ENCODE measurements around the gene MYO3B. TPM values are rescaled to one million over a fixed set of nuclear protein-coding genes. Genes with fewer than 3 reads are reported as not detected.

Gene MYO3B
- polyA plus RNA-seq, 12 donors: 0.07 to 3.2 (median 0.23) TPM; not detected in 2

DNA sequence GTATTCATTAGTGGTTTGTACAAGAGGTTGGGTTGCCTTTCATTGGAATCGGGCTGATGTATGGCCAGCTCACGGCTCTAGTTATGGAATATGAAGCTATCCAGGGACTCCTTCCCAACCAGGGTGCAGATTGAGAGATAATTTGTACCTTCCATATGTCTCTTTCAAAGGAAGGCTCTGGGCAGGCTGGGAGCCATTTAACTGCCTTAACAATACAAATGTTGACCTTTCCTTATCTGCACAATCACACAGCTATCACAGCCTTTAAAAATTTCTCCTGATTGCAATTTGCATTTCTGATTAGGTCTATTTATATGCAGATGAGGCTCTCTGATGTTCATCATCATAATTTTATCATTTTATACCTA lies 58.7 kb downstream of the MYO3B start:
- DNase-seq: no peak

DNA sequence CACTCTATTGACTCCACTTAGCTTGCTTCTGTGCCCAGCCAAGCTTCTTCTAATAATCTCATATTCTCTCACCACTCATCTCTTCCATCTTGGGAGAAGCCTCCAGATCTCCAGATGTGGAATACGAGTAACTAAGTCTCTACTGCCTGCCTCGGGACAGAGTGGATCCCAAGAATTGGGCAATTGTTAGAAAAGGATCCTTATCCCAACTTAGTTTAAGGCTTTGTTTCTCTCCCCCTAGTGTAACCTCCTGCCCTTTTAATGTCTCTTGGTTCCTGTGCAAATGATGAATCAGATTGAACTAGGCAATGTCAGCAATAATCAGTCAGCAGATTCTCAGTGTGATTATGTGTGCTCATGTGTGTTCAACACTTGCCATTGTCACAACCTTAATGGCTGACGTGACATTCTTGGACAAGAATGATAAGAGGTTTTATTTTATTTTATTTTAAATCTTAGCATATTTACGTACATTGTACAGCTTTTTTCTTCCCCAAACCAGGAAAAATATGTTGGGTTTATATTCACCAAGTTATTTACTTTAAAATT lies 59.7 kb downstream of the MYO3B start:
- DNase-seq: no peak

- no peak for DNase-seq
Observed at GRCh38 chr2:170238776-170239175, 60.8 kb downstream of the MYO3B start.

- no peak for DNase-seq
Observed at GRCh38 chr2:170240629-170241028, 62.7 kb downstream of the MYO3B start.

GRCh38 chr2:170241756-170242155 lies 63.8 kb downstream of the MYO3B start:
- no peak for DNase-seq

DNA sequence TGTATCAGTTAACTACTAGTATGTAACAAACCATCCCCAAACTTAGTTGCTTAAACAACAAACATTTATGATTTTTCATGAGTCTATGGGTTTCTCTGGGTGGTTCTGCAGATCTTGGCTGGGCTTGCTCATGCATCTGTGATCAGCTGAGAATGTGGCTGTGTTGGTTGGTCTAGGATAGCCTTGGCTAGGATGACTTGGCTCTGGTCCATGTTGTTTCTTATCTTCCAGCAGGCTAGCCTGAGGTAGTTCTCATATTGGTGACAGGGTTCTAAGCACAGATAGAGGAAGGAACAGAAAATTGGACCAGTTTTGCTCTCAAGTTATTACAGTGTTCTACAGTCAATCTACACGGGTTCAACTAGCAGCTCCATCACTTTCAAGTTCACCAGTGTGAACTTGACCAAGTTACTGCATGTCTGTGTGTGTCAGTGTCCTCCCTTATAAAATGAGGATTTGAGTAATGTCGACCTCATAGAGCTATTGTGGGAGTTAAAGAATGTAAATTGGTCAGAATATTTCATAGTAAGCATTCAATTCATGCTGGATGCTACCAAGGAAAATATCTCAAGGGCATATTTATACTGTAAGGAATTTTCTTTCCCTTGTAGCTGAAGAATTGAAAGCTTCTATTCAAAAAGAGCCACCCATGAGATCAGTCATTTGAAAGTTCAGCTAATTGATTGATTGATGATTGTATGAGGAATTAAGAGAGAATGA lies 65.3 kb downstream of the MYO3B start:
- DNase-seq: no peak

DNA sequence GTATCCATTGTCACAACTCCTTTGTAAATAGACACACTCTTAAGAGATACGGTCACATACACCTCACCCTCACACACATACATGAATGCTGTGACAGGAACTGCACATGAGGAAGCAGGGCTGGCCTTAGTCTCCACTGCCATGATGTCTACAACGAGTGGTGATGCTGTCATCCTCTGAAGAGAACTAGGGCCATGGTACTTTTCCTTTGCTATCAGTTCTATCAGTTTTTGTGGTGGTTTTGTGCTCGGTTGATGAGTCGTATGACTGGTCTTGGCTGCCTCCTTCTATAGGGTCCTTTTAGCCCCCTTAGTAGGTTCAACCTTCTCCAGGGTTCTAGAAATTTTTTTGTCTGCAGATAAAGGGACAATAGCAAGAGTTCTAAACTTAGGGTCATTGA lies 66.0 kb downstream of the MYO3B start:
- DNase-seq: no peak

- DNase-seq: no peak
Observed at GRCh38 chr2:170244555-170244954, 66.6 kb downstream of the MYO3B start.

DNA sequence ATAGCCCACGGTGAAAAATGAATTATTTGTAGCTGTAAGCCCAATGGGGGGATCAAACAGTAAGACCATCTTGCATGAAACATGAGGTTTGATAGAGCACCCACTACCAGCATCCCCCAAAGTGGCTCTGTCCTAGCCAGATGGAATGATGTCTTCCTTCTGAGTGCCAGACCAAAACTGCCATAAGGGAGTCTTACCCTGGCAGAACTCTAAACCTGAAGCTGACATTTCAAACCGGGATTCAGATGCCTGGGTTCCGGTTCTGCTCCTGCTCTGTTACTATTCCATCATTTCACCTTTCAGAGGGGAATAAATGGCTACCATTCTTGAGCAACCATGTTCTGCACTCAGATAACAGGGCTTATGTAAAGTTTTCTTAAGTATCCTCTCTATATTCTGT lies 67.4 kb downstream of the MYO3B start:
- DNase-seq: no peak

DNA sequence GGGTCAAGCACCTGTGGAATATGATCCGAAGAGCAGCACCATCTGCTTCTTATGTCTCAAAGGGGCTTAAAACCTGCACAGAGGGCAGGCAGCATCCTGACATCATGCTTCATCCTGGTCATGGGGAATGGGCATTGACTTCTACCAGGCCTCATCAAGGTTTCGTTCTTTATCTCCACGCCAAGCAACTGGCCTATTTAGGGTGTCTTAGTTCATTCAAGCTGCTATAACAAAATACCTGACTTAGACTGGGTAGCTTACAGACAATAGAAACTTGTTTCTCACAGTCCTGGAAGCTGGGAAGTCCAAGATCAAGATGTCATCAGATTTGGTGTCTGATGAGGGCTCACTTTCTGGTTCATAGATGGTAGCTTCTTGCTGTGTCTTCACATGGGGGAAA lies 69.4 kb downstream of the MYO3B start:
- DNase-seq: no peak

- DNase-seq: no peak
Observed at GRCh38 chr2:170247882-170248393, 70.0 kb downstream of the MYO3B start.

DNA sequence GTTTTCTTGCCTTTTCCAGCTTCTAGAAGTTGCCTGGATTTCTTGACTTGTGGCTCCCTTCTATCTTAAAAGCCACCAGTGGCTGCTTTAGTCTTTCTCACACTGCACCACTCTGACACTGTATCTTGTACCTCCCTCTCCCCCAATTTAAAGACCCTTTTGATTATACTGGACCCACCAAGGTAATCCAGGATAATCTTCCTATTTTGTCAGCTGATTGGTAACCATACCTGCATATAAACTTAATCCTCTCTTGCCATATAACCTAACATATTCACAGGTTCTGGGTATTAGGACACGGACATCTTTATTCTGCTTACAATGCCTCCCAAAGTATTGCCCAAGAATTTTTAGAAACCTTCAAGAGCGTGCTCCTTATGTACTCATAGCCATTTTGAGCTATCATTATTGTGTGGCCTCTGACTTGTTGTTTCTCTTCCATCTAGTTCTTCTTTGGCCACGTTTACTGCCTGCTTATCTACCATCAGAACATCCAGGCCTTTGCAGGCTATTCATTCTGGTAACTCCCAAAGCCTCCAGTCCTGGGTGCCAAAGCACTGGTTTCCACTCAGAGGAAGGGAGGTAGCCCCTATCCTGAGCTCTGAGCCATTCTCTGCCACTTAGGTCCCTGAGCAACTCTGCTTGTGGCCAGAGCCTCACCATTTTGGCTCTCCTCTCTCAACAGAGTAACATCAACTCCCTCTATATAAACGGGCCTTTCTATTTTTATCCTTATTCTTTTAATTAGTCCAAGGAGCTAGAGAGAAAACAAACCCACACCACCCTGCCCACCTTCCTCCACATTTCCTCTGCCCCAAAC lies 70.8 kb downstream of the MYO3B start:
- no peak for DNase-seq

DNA sequence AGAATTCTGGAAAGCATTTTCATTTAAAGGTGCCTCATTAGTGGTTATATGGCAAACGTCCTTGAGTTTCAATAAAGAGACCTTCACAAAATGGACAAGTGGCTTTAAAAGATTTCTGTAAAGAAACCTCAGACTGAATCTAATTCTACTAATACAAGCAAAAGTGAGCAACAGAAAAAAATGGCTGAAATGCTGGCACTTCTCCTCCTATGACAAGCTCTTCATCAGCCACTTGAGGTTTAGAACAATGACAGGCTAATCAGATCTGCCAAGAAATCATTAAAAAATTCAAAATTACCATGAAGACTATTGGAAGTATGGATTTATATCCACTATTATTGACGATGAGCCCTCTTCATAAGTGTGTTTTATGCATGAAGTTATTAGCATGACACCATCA lies 71.8 kb downstream of the MYO3B start:
- DNase-seq: no peak

GRCh38 chr2:170250584-170250983 lies 72.6 kb downstream of the MYO3B start:
- no peak for DNase-seq

DNA sequence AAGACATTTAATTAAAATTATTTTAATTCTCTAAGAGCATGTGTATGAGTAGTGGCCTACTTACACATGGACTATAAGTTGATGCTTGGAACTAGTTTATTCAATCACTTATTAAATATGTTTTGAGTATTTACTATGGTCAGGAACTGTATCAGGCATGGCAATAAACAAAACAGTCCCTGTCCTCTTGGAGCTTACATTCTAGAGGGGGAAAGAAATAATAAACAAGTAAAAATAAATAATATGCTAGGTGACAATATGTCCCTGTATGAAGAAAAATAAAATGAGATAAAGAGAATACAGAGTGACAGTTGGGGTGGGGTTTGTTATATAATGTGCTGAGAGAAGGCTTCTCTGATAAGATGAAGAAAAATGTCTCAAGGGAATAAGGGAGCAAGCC lies 74.5 kb downstream of the MYO3B start:
- no peak for DNase-seq

DNA sequence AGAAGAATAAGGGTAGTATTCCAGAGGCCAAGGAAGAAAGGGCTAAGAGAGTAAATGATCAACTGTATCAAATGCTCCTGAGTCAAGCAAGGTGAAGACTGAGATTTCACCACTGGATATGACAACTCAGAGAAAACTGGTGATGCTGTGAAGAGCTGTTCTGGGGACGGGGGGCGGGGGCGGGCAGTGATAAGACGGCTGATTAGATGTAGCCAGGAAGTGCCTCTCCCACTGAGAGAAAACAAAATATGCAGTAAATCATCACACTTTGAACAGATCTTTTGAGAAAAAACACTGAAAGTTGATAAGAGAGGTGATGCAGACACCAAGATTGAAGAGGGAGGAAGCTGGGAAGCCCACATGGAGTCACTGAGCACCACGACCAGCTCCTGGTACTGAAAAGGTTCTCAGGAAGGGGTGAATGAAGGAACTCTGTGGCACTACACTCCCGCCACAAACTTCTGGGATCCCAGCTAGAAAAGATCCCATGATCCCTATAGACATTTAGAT lies 75.8 kb downstream of the MYO3B start:
- DNase-seq: no peak

- DNase-seq: no peak
Observed at GRCh38 chr2:170254293-170254732, 76.4 kb downstream of the MYO3B start.

GRCh38 chr2:170255137-170255536 lies 77.2 kb downstream of the MYO3B start:
- DNase-seq: no peak

DNA sequence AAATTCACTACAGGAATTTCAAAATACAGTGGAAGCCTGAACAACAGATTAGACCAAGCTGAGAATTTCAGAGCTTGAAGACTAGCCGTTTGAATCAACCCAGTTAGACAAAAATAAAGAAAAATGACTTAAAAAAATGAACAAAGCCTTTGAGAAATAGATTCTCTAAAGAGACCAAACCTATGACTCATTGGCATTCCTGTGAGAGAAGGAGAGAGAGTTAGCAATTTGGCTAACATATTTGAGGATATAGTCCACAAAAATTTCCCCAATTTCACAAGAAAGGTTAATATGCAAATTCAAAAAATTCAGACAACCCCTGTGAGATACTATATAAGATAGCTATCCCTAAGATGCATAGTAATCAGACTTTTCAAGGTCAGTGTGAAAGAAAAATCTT lies 78.0 kb downstream of the MYO3B start:
- no peak for DNase-seq

DNA sequence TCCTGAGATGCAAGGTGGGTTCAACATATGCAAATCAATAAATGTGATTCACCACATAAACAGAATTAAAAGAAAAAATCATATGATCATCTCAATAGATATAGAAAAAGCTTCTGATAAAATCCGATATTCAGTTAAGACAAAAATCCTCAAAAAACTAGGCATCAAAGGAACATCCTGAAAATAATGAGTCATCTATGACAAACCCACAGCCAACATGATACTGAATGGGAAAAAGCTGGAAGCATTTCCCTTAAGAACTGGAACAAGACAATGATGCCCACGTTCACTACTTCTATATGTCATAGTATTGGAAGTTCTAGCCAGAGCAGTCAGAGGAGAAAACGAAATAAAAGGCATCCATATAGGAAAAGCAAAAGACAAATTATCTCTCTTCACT lies 80.4 kb downstream of the MYO3B start:
- DNase-seq: no peak

DNA sequence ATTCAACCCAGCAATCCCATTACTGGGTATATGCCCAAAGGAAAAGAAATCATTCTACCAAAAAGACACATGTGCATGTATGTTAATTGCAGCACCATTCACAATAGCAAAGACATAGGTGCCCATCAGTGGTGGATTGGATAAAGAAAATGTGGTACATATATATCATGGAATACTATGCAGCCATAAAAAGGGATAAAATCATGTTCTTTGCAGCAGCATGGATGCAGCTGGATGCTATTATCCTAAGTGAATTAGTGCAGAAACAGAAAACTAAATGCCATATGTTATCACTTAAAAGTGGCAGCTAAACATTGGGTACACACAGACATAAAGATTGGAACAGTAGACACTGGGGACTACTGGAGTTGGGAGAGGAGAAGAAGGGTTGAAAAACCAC lies 82.2 kb downstream of the MYO3B start:
- DNase-seq: no peak

- DNase-seq: no peak
Observed at GRCh38 chr2:170261566-170261965, 83.6 kb downstream of the MYO3B start.

GRCh38 chr2:170262343-170262742 lies 84.4 kb downstream of the MYO3B start:
- no peak for DNase-seq
